Mesothelial cell of epicardium (in vitro differentiated cells): ENCODE data around the gene HMG20A. TPM values are rescaled to one million over a fixed set of nuclear protein-coding genes. Genes with fewer than 3 reads are reported as not detected.

Source experiments
- DNase-seq, 2 experiments: peaks; one replicate each; pipeline ENCODE4 v3.0.0; 2021; ENCODE audit warnings: low spot score in 2 of 2; ENCODE audit not compliant: unreplicated experiment in 2 of 2
- H3K27ac Mint-ChIP-seq: 2 replicates; pipeline ENCODE4 v1.8.0; 2021; ENCODE audit warnings: mixed read lengths
- H3K27me3 Mint-ChIP-seq: 2 replicates; pipeline ENCODE4 v1.8.0; 2021; ENCODE audit warnings: low read depth, mixed read lengths
- H3K36me3 Mint-ChIP-seq: 2 replicates; pipeline ENCODE4 v1.8.0; 2021; ENCODE audit warnings: mixed read lengths
- H3K4me1 Mint-ChIP-seq: 2 replicates; pipeline ENCODE4 v1.8.0; 2021; ENCODE audit warnings: mixed read lengths
- H3K4me3 Mint-ChIP-seq: 2 replicates; pipeline ENCODE4 v1.8.0; 2021; ENCODE audit warnings: mild to moderate bottlenecking, moderate library complexity, mixed read lengths
- H3K9me3 Mint-ChIP-seq: 2 replicates; pipeline ENCODE4 v1.8.0; 2021; ENCODE audit warnings: mixed read lengths
- CTCF ChIP-seq: fragments of 200-600 bp; sonication (generic); IDR thresholded peaks from one replicate; pipeline ENCODE4 v1.5.0; 2021; ENCODE audit warnings: antibody characterized with exemption; ENCODE audit not compliant: unreplicated experiment
- total RNA-seq: library from RNA; stranded (reverse); gene quantifications from 3 replicates; pipeline ENCODE4 v1.2.1, GENCODE V29; 2021

HMG20A gene
- total RNA-seq, 1 donor from 2014 or later, result 70.5 TPM

GRCh38 chr15:77510066-77511057 is 89.7 kb downstream of the HMG20A start:
- no peak for DNase-seq
- Mint-ChIP-seq H3K36me3 (peaks cover 7% of the 10 kb centered on the region), H3K9me3 (no peaks in the 10 kb centered on the region), H3K4me1 (peaks cover 19% of the 10 kb centered on the region), H3K4me3 (no peak overlapping the region), H3K27me3 (no peaks in the 10 kb centered on the region), H3K27ac (no peak overlapping the region)
- no peak for TF ChIP-seq CTCF

GRCh38 chr15:77511869-77512268 is 91.2 kb downstream of the HMG20A start:
- Mint-ChIP-seq H3K27ac (no peak overlapping the region), H3K4me1 (peaks cover 13% of the 10 kb centered on the region), H3K27me3 (no peaks in the 10 kb centered on the region), H3K9me3 (no peaks in the 10 kb centered on the region), H3K36me3 (peaks cover 7% of the 10 kb centered on the region), H3K4me3 (no peak overlapping the region)
- no peak for DNase-seq
- no peak for TF ChIP-seq CTCF

- H3K36me3 Mint-ChIP-seq, result peaks cover 7% of the 10 kb centered on the region
- no peak overlapping the region for H3K4me3 Mint-ChIP-seq
- no peak for TF ChIP-seq CTCF
- DNase-seq, result no peak
- no peaks in the 10 kb centered on the region for H3K27me3 Mint-ChIP-seq
- peaks cover under 1% of the 10 kb centered on the region for H3K4me1 Mint-ChIP-seq
- no peaks in the 10 kb centered on the region for H3K9me3 Mint-ChIP-seq
- no peak overlapping the region for H3K27ac Mint-ChIP-seq
Observed at GRCh38 chr15:77513226-77513625, 92.5 kb downstream of the HMG20A start.

GRCh38 chr15:77514641-77515402 is 94.1 kb downstream of the HMG20A start:
- Mint-ChIP-seq H3K27ac (no peak overlapping the region), H3K9me3 (no peaks in the 10 kb centered on the region), H3K4me1 (no peaks in the 10 kb centered on the region), H3K4me3 (no peak overlapping the region), H3K27me3 (no peaks in the 10 kb centered on the region), H3K36me3 (peaks cover 7% of the 10 kb centered on the region)
- TF ChIP-seq CTCF, result no peak
- no peak for DNase-seq

GRCh38 chr15:77515613-77516012 is 94.9 kb downstream of the HMG20A start:
- Mint-ChIP-seq H3K4me3 (no peak overlapping the region), H3K27ac (no peak overlapping the region), H3K4me1 (no peaks in the 10 kb centered on the region), H3K9me3 (no peaks in the 10 kb centered on the region), H3K36me3 (peaks cover 7% of the 10 kb centered on the region), H3K27me3 (no peaks in the 10 kb centered on the region)
- no peak for DNase-seq
- no peak for TF ChIP-seq CTCF
